HCT116 (cell line): ENCODE data around the gene NCKAP5. TPM values are rescaled to one million over a fixed set of nuclear protein-coding genes. Genes with fewer than 3 reads are reported as not detected.

Source experiments
- ATAC-seq: fragments of 200-7000 bp; cut with Tn5 transposase; 2 replicates; pipeline ENCODE4 v1.9.1; 2020; ENCODE audit warnings: mild to moderate bottlenecking, moderate library complexity
- BruUV-seq: library from RNA; stranded (reverse); fragments of 400-500 nt; replicated peaks from 2 replicates; lab custom pipeline; 2021; lab: Mats Ljungman, UMichigan
- CTCF ChIA-PET: fragments of 300-600 bp; sonication (Branson Sonifier 250); formaldehyde crosslinking; loops from one replicate; lab custom pipeline; 2021; ENCODE audit warnings: antibody characterized with exemption; lab: Charles Lee
- POLR2A ChIA-PET: fragments of 300-600, 350-600 bp; sonication (Branson Sonifier 250); formaldehyde crosslinking; loops from one replicate; lab custom pipeline; 2021; ENCODE audit warnings: antibody characterized with exemption; lab: Charles Lee
- RAD21 ChIA-PET, 2 experiments: fragments of 300-600 bp; sonication (Branson Sonifier 250); formaldehyde crosslinking; loops; one replicate each; lab custom pipeline; 2023; ENCODE audit warnings: low total read pairs in 2 of 2; ENCODE audit not compliant: uncharacterized antibody in 2 of 2, unreplicated experiment in 2 of 2, low non-redundant PET in 1 of 2; lab: Charles Lee
- DNase-seq: peaks from one replicate; pipeline ENCODE4 v3.0.0-alpha.2; 2010; ENCODE audit warnings: low read depth, low spot score
- H2AFZ ChIP-seq: fragments of 200-600 bp; shearing (Covaris generic), sonication (generic); 2 replicates; pipeline ENCODE4 v1.6.1; 2017; ENCODE audit warnings: low read depth, mixed run types, mixed read lengths, antibody characterized with exemption, low read length; ENCODE audit not compliant: poor library complexity, severe bottlenecking
- H3K27ac ChIP-seq: 2 replicates; pipeline ENCODE4 v1.5.1; 2012; ENCODE audit warnings: low read depth, low read length
- H3K27me3 ChIP-seq: fragments of 200-600 bp; sonication (generic); 2 replicates; pipeline ENCODE4 v1.6.1; 2016; ENCODE audit warnings: mixed run types, low read length, mixed read lengths; ENCODE audit not compliant: insufficient read depth
- H3K36me3 ChIP-seq, 2 experiments: fragments of 200-500 bp in 1 of 2; fragments of 200-600 bp in 1 of 2; sonication (Bioruptor generic) in 1 of 2; sonication (generic) in 1 of 2; 2 replicates each; pipeline versions ENCODE4 v1.5.1 to v1.6.1; 2014 to 2016; ENCODE audit warnings: low read length in 2 of 2, inconsistent platforms in 1 of 2, mixed read lengths in 1 of 2, mixed run types in 1 of 2; ENCODE audit not compliant: insufficient read depth in 2 of 2, control insufficient read depth in 1 of 2
- H3K4me1 ChIP-seq, 2 experiments: fragments of 200-600 bp in 1 of 2; sonication (generic) in 1 of 2; 2 replicates each; pipeline versions ENCODE4 v1.5.1 to v1.6.1; 2012 to 2017; ENCODE audit warnings: low read length in 2 of 2, inconsistent platforms in 1 of 2, mild to moderate bottlenecking in 1 of 2, mixed read lengths in 1 of 2, mixed run types in 1 of 2, moderate library complexity in 1 of 2; ENCODE audit not compliant: insufficient read depth in 2 of 2, control insufficient read depth in 1 of 2
- H3K4me2 ChIP-seq: fragments of 200-600 bp; sonication (generic); 2 replicates; pipeline ENCODE4 v1.6.1; 2017; ENCODE audit warnings: mixed run types, low read length, mixed read lengths
- H3K4me3 ChIP-seq, 2 experiments: fragments of 200-600 bp in 1 of 2; sonication (generic) in 1 of 2; replicated peaks in 1 of 2; 2 replicates each; pipeline ENCODE4 v1.5.1; 2011 to 2016; ENCODE audit warnings: low read length in 2 of 2, control low read depth in 1 of 2, low read depth in 1 of 2, mild to moderate bottlenecking in 1 of 2, mixed read lengths in 1 of 2, mixed run types in 1 of 2
- H3K79me2 ChIP-seq: fragments of 200-600 bp; sonication (generic); 2 replicates; pipeline ENCODE4 v1.6.1; 2017; ENCODE audit warnings: mild to moderate bottlenecking, mixed run types, low read length, moderate library complexity, mixed read lengths; ENCODE audit not compliant: insufficient read depth
- H3K9ac ChIP-seq: fragments of 200-600 bp; sonication (generic); 2 replicates; pipeline ENCODE4 v1.6.1; 2016; ENCODE audit warnings: low read length, mixed read lengths
- H3K9me2 ChIP-seq: fragments of 200-600 bp; sonication (generic), shearing (Covaris generic); 2 replicates; pipeline ENCODE4 v1.6.1; 2017; ENCODE audit warnings: mixed run types, mild to moderate bottlenecking, moderate library complexity; ENCODE audit not compliant: insufficient read depth
- H3K9me3 ChIP-seq, 2 experiments: fragments of 200-500 bp in 1 of 2; fragments of 200-600 bp in 1 of 2; sonication (Bioruptor generic) in 1 of 2; sonication (generic) in 1 of 2; 2 replicates each; pipeline ENCODE4 v1.6.1; 2014 to 2017; ENCODE audit warnings: low read length in 2 of 2, mixed read lengths in 2 of 2, inconsistent platforms in 1 of 2, low read depth in 1 of 2, mild to moderate bottlenecking in 1 of 2, mixed run types in 1 of 2, moderate library complexity in 1 of 2; ENCODE audit not compliant: control insufficient read depth in 1 of 2, insufficient read depth in 1 of 2
- H4K20me1 ChIP-seq: fragments of 200-600 bp; sonication (generic), shearing (Covaris generic); 2 replicates; pipeline ENCODE4 v1.6.1; 2017; ENCODE audit warnings: mixed run types, mild to moderate bottlenecking, moderate library complexity; ENCODE audit not compliant: insufficient read depth
- CEBPB ChIP-seq: IDR thresholded peaks from 2 replicates; pipeline ENCODE4 v1.6.1; 2012; ENCODE audit warnings: low read depth
- EGR1 ChIP-seq: IDR thresholded peaks from 2 replicates; pipeline ENCODE4 v1.6.1; 2012; ENCODE audit warnings: low read depth
- ELF1 ChIP-seq: IDR thresholded peaks from 2 replicates; pipeline ENCODE4 v1.6.1; 2012; ENCODE audit warnings: low read depth, borderline replicate concordance
- FOSL1 ChIP-seq: IDR thresholded peaks from 2 replicates; pipeline ENCODE4 v1.6.1; 2012; ENCODE audit warnings: low read depth
- JUND ChIP-seq: IDR thresholded peaks from 2 replicates; pipeline ENCODE4 v1.6.1; 2012
- MAX ChIP-seq: IDR thresholded peaks from 2 replicates; pipeline ENCODE4 v1.6.1; 2012
- POLR2AphosphoS5 ChIP-seq: IDR thresholded peaks from 2 replicates; pipeline ENCODE4 v1.6.1; 2011; ENCODE audit warnings: mild to moderate bottlenecking, low read depth, low read length, moderate library complexity
- RAD21 ChIP-seq: IDR thresholded peaks from 2 replicates; pipeline ENCODE4 v1.6.1; 2012; ENCODE audit warnings: low read depth, mild to moderate bottlenecking
- REST ChIP-seq: IDR thresholded peaks from 2 replicates; pipeline ENCODE4 v1.6.1; 2012; ENCODE audit warnings: low read depth
- SIN3A ChIP-seq: IDR thresholded peaks from 2 replicates; pipeline ENCODE4 v1.6.1; 2012; ENCODE audit warnings: low read depth
- SRF ChIP-seq: IDR thresholded peaks from 2 replicates; pipeline ENCODE4 v1.6.1; 2012; ENCODE audit warnings: low read depth
- YY1 ChIP-seq: IDR thresholded peaks from 2 replicates; pipeline ENCODE4 v1.6.1; 2011; ENCODE audit warnings: low read length, low read depth, moderate library complexity, mild to moderate bottlenecking; ENCODE audit not compliant: insufficient replicate concordance; ENCODE audit errors: extremely low read depth
- ZFX ChIP-seq: fragments of 450-650 bp; IDR thresholded peaks from 2 replicates; pipeline ENCODE4 v1.6.1; 2017
- ZNF274 ChIP-seq: fragments of 200-500 bp; sonication (Bioruptor generic); IDR thresholded peaks from 2 replicates; pipeline ENCODE4 v1.6.1; 2014; ENCODE audit warnings: mild to moderate bottlenecking, low read depth, low read length, inconsistent platforms
- intact Hi-C: fragments of 100-400 bp; cut with micrococcal nuclease; formaldehyde crosslinking; loops from 2 replicates; pipeline ENCODE4 v1.10.0; 2022
- total RNA-seq: library from RNA; stranded (reverse); gene quantifications from one replicate; pipeline ENCODE4 v1.2.1, GENCODE V29; 2021; ENCODE audit not compliant: unreplicated experiment

The NCKAP5 gene
- total RNA-seq, 1 experiment from 2014 or later: 0.30 TPM

GRCh38 chr2:133483181-133483580, 85.1 kb downstream of the NCKAP5 start:
- H3K9me3 ChIP-seq: no peaks in the 10 kb centered on the region
- no peaks in the 10 kb centered on the region for H4K20me1 ChIP-seq
- no peak overlapping the region for H3K4me3 ChIP-seq
- H3K4me2 ChIP-seq: no peak overlapping the region
- ATAC-seq: no peak
- TF ChIP-seq REST (no peak), YY1 (no peak), ZFX (no peak), ZNF274 (no peak), FOSL1 (no peak), SRF (no peak), POLR2AphosphoS5 (no peak), SIN3A (no peak), JUND (no peak), ELF1 (no peak), MAX (no peak), CEBPB (no peak), RAD21 (no peak), EGR1 (no peak)
- H3K27me3 ChIP-seq: no peaks in the 10 kb centered on the region
- no peak overlapping the region for H3K27ac ChIP-seq
- intact Hi-C loops: no loop called here
- no peak overlapping the region for H3K9ac ChIP-seq
- H2AFZ ChIP-seq: no peak overlapping the region
- H3K36me3 ChIP-seq: no peaks in the 10 kb centered on the region
- H3K9me2 ChIP-seq: no peaks in the 10 kb centered on the region
- BruUV-seq: no TSS peak
- DNase-seq: no peak
- ChIA-PET RAD21 (no interaction called here), CTCF (no interaction called here), POLR2A (no interaction called here)
- no peaks in the 10 kb centered on the region for H3K79me2 ChIP-seq
- H3K4me1 ChIP-seq: no peaks in the 10 kb centered on the region
